CD8-positive, alpha-beta memory T cell (primary cell): ENCODE results near the gene CELF2. TPM values are rescaled to one million over a fixed set of nuclear protein-coding genes. Genes with fewer than 3 reads are reported as not detected.

Source experiments
- CTCF ChIA-PET: fragments of 350-600 bp; sonication (Branson Sonifier 250); formaldehyde crosslinking; loops from one replicate; lab custom pipeline; 2021; ENCODE audit warnings: antibody characterized with exemption; lab: Charles Lee
- POLR2A ChIA-PET: fragments of 350-600 bp; sonication (Branson Sonifier 250); formaldehyde crosslinking; loops from one replicate; lab custom pipeline; 2021; ENCODE audit warnings: antibody characterized with exemption; lab: Charles Lee
- DNase-seq, 5 donors: peaks; one replicate each; pipeline versions ENCODE4 v3.0.0 to v3.0.0-alpha.2; 2020 to 2022; ENCODE audit warnings: mixed read lengths in 1 of 5
- H3K27ac ChIP-seq: one replicate; pipeline ENCODE4 v1.7.0; 2013; ENCODE audit warnings: low read depth, mild to moderate bottlenecking, low read length, moderate library complexity
- H3K27me3 ChIP-seq: 2 replicates; pipeline ENCODE4 v1.7.0; 2013; ENCODE audit warnings: low read length, mild to moderate bottlenecking; ENCODE audit not compliant: insufficient read depth, poor library complexity, severe bottlenecking
- H3K36me3 ChIP-seq: 2 replicates; pipeline ENCODE4 v1.7.0; 2013; ENCODE audit warnings: mild to moderate bottlenecking, low read length, moderate library complexity; ENCODE audit not compliant: insufficient read depth
- H3K4me1 ChIP-seq: 2 replicates; pipeline ENCODE4 v1.7.0; 2013; ENCODE audit warnings: mild to moderate bottlenecking, low read length, moderate library complexity; ENCODE audit not compliant: insufficient read depth
- H3K4me3 ChIP-seq: 2 replicates; pipeline ENCODE4 v1.7.0; 2013; ENCODE audit warnings: mild to moderate bottlenecking, low read length
- H3K9me3 ChIP-seq: 2 replicates; pipeline ENCODE4 v1.7.0; 2013; ENCODE audit warnings: mild to moderate bottlenecking, low read length
- H3K27ac Mint-ChIP-seq, 8 donors: one replicate each; pipeline ENCODE4 v1.8.0; 2020 to 2021; ENCODE audit warnings: mixed read lengths in 8 of 8, mild to moderate bottlenecking in 6 of 8, inconsistent platforms in 3 of 8, moderate library complexity in 3 of 8
- H3K27me3 Mint-ChIP-seq, 2 donors: one replicate each; pipeline ENCODE4 v1.8.0; 2020 to 2021; ENCODE audit warnings: mixed read lengths in 2 of 2, mild to moderate bottlenecking in 1 of 2, moderate library complexity in 1 of 2
- H3K36me3 Mint-ChIP-seq, 3 donors: one replicate each; pipeline ENCODE4 v1.8.0; 2020 to 2021; ENCODE audit warnings: mixed read lengths in 3 of 3, inconsistent platforms in 1 of 3, mild to moderate bottlenecking in 1 of 3
- H3K4me1 Mint-ChIP-seq, 3 donors: one replicate each; pipeline ENCODE4 v1.8.0; 2020 to 2021; ENCODE audit warnings: mixed read lengths in 3 of 3, inconsistent platforms in 1 of 3, mild to moderate bottlenecking in 1 of 3
- H3K4me3 Mint-ChIP-seq, 7 donors: one replicate each; pipeline ENCODE4 v1.8.0; 2020 to 2021; ENCODE audit warnings: mixed read lengths in 7 of 7, mild to moderate bottlenecking in 6 of 7, moderate library complexity in 4 of 7, inconsistent platforms in 2 of 7
- H3K9me3 Mint-ChIP-seq, 5 donors: one replicate each; pipeline ENCODE4 v1.8.0; 2020 to 2022; ENCODE audit warnings: mixed read lengths in 5 of 5, mild to moderate bottlenecking in 3 of 5, moderate library complexity in 2 of 5, inconsistent platforms in 1 of 5
- polyA plus RNA-seq: library from polyadenylated mRNA; unstranded; fragments of 300-500 nt; fragmentation: Illumina TruSeq; gene quantifications from one replicate; pipeline ENCODE4 v1.2.3, GENCODE V29; 2021
- total RNA-seq, 2 experiments: library from RNA; stranded (reverse); gene quantifications; one replicate each; pipeline ENCODE4 v1.2.3, GENCODE V29; 2021

Gene CELF2
- total and polyA plus RNA-seq, 3 experiments from 2014 or later, result 154 to 166 (median 155) TPM

GRCh38 chr10:11331046-11331577, 313.4 kb downstream of the CELF2 start:
- H3K27ac ChIP-seq, result no peak overlapping the region
- ChIA-PET CTCF (no interaction called here), POLR2A (no interaction called here)
- H3K4me1 ChIP-seq, result peaks cover 6% of the 10 kb centered on the region
- DNase-seq, result no peak
- H3K27me3 Mint-ChIP-seq, result peaks cover 0 to 2% of the 10 kb centered on the region in 2 donors
- H3K4me1 Mint-ChIP-seq, result peaks cover 23 to 43% (median 30%) of the 10 kb centered on the region in 3 donors
- no peak overlapping the region for H3K4me3 Mint-ChIP-seq
- peak overlapping the region in 3 of 8 donors; percentile 11 to 92 (median 54) for H3K27ac Mint-ChIP-seq
- H3K4me3 ChIP-seq, result no peak overlapping the region
- H3K9me3 Mint-ChIP-seq, result no peaks in the 10 kb centered on the region
- peaks cover 63% of the 10 kb centered on the region for H3K36me3 ChIP-seq
- H3K36me3 Mint-ChIP-seq, result peaks cover 0 to 91% (median 27%) of the 10 kb centered on the region in 3 donors
- H3K9me3 ChIP-seq, result no peaks in the 10 kb centered on the region
- no peaks in the 10 kb centered on the region for H3K27me3 ChIP-seq

DNA sequence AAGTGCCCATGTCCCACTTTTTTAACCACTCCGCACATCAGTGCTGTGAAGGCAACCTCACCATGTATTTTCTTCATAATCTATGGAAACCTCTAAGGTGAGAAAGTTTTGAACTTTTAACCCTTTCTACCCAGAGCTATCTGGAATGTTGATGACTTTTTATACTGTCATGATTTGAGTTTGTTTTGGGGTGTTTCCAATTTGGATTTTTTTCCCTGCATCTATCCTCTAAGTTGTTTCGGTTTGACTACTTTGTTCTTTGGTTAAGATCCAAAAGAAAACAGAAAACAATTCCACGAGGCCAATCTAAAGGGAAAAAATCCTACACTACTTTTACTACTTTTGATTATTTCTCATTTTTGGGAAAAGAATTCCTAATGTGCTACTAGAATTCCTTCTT, 314.1 kb downstream of the CELF2 start:
- no peak for DNase-seq
- Histone ChIP-seq H3K27ac (no peak overlapping the region), H3K9me3 (no peaks in the 10 kb centered on the region), H3K4me3 (no peak overlapping the region), H3K36me3 (peaks cover 57% of the 10 kb centered on the region), H3K4me1 (peaks cover 6% of the 10 kb centered on the region), H3K27me3 (no peaks in the 10 kb centered on the region)
- Mint-ChIP-seq H3K4me3 (no peak overlapping the region), H3K4me1 (peaks cover 26 to 47% (median 30%) of the 10 kb centered on the region in 3 donors), H3K9me3 (no peaks in the 10 kb centered on the region), H3K36me3 (peaks cover 0 to 87% (median 26%) of the 10 kb centered on the region in 3 donors), H3K27ac (peak overlapping the region in 6 of 8 donors; percentile 11 to 91 (median 48)), H3K27me3 (peaks cover 0 to 2% of the 10 kb centered on the region in 2 donors)
- POLR2A ChIA-PET, result no interaction called here
- CTCF ChIA-PET, result no interaction called here

GRCh38 chr10:11332846-11333245, 315.2 kb downstream of the CELF2 start:
- Mint-ChIP-seq H3K4me1 (peaks cover 31 to 47% (median 32%) of the 10 kb centered on the region in 3 donors), H3K9me3 (no peaks in the 10 kb centered on the region), H3K4me3 (no peak overlapping the region), H3K27ac (peak overlapping the region in 6 of 8 donors; percentile 36 to 91 (median 71)), H3K27me3 (peaks cover 0 to 2% of the 10 kb centered on the region in 2 donors), H3K36me3 (peaks cover 0 to 76% (median 22%) of the 10 kb centered on the region in 3 donors)
- Histone ChIP-seq H3K4me1 (peaks cover 6% of the 10 kb centered on the region), H3K27me3 (no peaks in the 10 kb centered on the region), H3K27ac (no peak overlapping the region), H3K9me3 (no peaks in the 10 kb centered on the region), H3K36me3 (peaks cover 45% of the 10 kb centered on the region), H3K4me3 (no peak overlapping the region)
- no peak for DNase-seq
- CTCF ChIA-PET, result no interaction called here
- POLR2A ChIA-PET, result no interaction called here

GRCh38 chr10:11334436-11334835, 316.8 kb downstream of the CELF2 start:
- Mint-ChIP-seq H3K9me3 (no peaks in the 10 kb centered on the region), H3K4me3 (peak overlapping the region in 1 of 7 donors; percentile 16), H3K4me1 (peaks cover 28 to 51% (median 28%) of the 10 kb centered on the region in 3 donors), H3K27ac (peak overlapping the region in 5 of 8 donors; percentile 11 to 83 (median 72)), H3K36me3 (peaks cover 0 to 60% (median 18%) of the 10 kb centered on the region in 3 donors), H3K27me3 (peaks cover 0 to 2% of the 10 kb centered on the region in 2 donors)
- H3K4me1 ChIP-seq, result peaks cover 6% of the 10 kb centered on the region
- H3K36me3 ChIP-seq, result peaks cover 29% of the 10 kb centered on the region
- no peaks in the 10 kb centered on the region for H3K9me3 ChIP-seq
- H3K4me3 ChIP-seq, result no peak overlapping the region
- CTCF ChIA-PET, result no interaction called here
- POLR2A ChIA-PET, result no interaction called here
- DNase-seq, result no peak
- no peaks in the 10 kb centered on the region for H3K27me3 ChIP-seq
- no peak overlapping the region for H3K27ac ChIP-seq

- no peak overlapping the region for H3K4me3 ChIP-seq
- H3K36me3 ChIP-seq, result peaks cover 25% of the 10 kb centered on the region
- no peaks in the 10 kb centered on the region for H3K27me3 ChIP-seq
- peaks cover 0 to 2% of the 10 kb centered on the region in 2 donors for H3K27me3 Mint-ChIP-seq
- DNase-seq, result no peak
- ChIA-PET CTCF (no interaction called here), POLR2A (no interaction called here)
- no peaks in the 10 kb centered on the region for H3K9me3 Mint-ChIP-seq
- no peak overlapping the region for H3K4me3 Mint-ChIP-seq
- H3K27ac Mint-ChIP-seq, result peak overlapping the region in 5 of 8 donors; percentile 66 to 83 (median 78)
- H3K9me3 ChIP-seq, result no peaks in the 10 kb centered on the region
- peaks cover 23 to 46% (median 24%) of the 10 kb centered on the region in 3 donors for H3K4me1 Mint-ChIP-seq
- H3K36me3 Mint-ChIP-seq, result peaks cover 0 to 53% (median 17%) of the 10 kb centered on the region in 3 donors
- H3K4me1 ChIP-seq, result peaks cover 2% of the 10 kb centered on the region
- H3K27ac ChIP-seq, result no peak overlapping the region
These were observed 317.5 kb downstream of the CELF2 start for GRCh38 chr10:11335167-11335652.

GRCh38 chr10:11335881-11336430, 318.3 kb downstream of the CELF2 start:
- Histone ChIP-seq H3K9me3 (no peaks in the 10 kb centered on the region), H3K27me3 (no peaks in the 10 kb centered on the region), H3K36me3 (peaks cover 22% of the 10 kb centered on the region), H3K4me3 (no peak overlapping the region), H3K4me1 (no peaks in the 10 kb centered on the region), H3K27ac (no peak overlapping the region)
- Mint-ChIP-seq H3K36me3 (peaks cover 0 to 47% (median 14%) of the 10 kb centered on the region in 3 donors), H3K27ac (peak overlapping the region in 3 of 8 donors; percentile 1 to 83 (median 24)), H3K4me1 (peaks cover 20 to 42% (median 21%) of the 10 kb centered on the region in 3 donors), H3K27me3 (peaks cover 0 to 2% of the 10 kb centered on the region in 2 donors), H3K4me3 (no peak overlapping the region), H3K9me3 (no peaks in the 10 kb centered on the region)
- ChIA-PET CTCF (no interaction called here), POLR2A (interaction anchor here (0.6 kb wide), 1 partner anchor 654 kb away, joined by 3 read pairs; no protein-coding TSS in a partner anchor)
- DNase-seq, result no peak

- peak overlapping the region in 2 of 8 donors; percentile 79 to 83 for H3K27ac Mint-ChIP-seq
- no peak for DNase-seq
- Histone ChIP-seq H3K27ac (no peak overlapping the region), H3K4me1 (no peaks in the 10 kb centered on the region), H3K9me3 (no peaks in the 10 kb centered on the region), H3K4me3 (no peak overlapping the region), H3K27me3 (no peaks in the 10 kb centered on the region), H3K36me3 (peaks cover 18% of the 10 kb centered on the region)
- ChIA-PET POLR2A (interaction anchor here (0.6 kb wide), 1 partner anchor 653 kb away, joined by 3 read pairs; no protein-coding TSS in a partner anchor), CTCF (no interaction called here)
- peaks cover 0 to 2% of the 10 kb centered on the region in 2 donors for H3K27me3 Mint-ChIP-seq
- peaks cover 0 to 40% (median 13%) of the 10 kb centered on the region in 3 donors for H3K36me3 Mint-ChIP-seq
- peaks cover 19 to 42% (median 20%) of the 10 kb centered on the region in 3 donors for H3K4me1 Mint-ChIP-seq
- H3K9me3 Mint-ChIP-seq, result no peaks in the 10 kb centered on the region
- peak overlapping the region in 1 of 7 donors; percentile 35 for H3K4me3 Mint-ChIP-seq
These were observed 319.1 kb downstream of the CELF2 start for GRCh38 chr10:11336722-11337162.

- peak overlapping the region in 2 of 7 donors; percentile 35 to 36 for H3K4me3 Mint-ChIP-seq
- POLR2A ChIA-PET, result no interaction called here
- peak overlapping the region in 4 of 8 donors; percentile 54 to 83 (median 63) for H3K27ac Mint-ChIP-seq
- Histone ChIP-seq H3K27me3 (no peaks in the 10 kb centered on the region), H3K4me1 (no peaks in the 10 kb centered on the region), H3K4me3 (no peak overlapping the region), H3K9me3 (no peaks in the 10 kb centered on the region), H3K36me3 (peaks cover 11% of the 10 kb centered on the region), H3K27ac (no peak overlapping the region)
- peak in 1 of 5 donors; percentile 33 for DNase-seq
- H3K27me3 Mint-ChIP-seq, result peaks cover 0 to 2% of the 10 kb centered on the region in 2 donors
- CTCF ChIA-PET, result interaction anchor here (1.1 kb wide), 1 partner anchor 9 kb away, joined by 6 read pairs; no protein-coding TSS in a partner anchor
- H3K9me3 Mint-ChIP-seq, result no peaks in the 10 kb centered on the region
- peaks cover 0 to 32% (median 12%) of the 10 kb centered on the region in 3 donors for H3K36me3 Mint-ChIP-seq
- peaks cover 18 to 40% (median 18%) of the 10 kb centered on the region in 3 donors for H3K4me1 Mint-ChIP-seq
These were observed 319.8 kb downstream of the CELF2 start for GRCh38 chr10:11337516-11337915.
